HepG2 (cell line): Measurements from ENCODE around the gene RCE1. TPM values are rescaled to one million over a fixed set of nuclear protein-coding genes. Genes with fewer than 3 reads are reported as not detected.

Experiments used
- ATF7-NPFF ChIP-seq: sonication (generic); formaldehyde crosslinking; IDR thresholded peaks from 2 replicates; pipeline ENCODE4 v1.8.1; 2023; ENCODE audit warnings: mild to moderate bottlenecking, low read depth, missing genetic modification reagents, moderate library complexity
- CSRNP1 ChIP-seq: sonication (generic); formaldehyde crosslinking; IDR thresholded peaks from 2 replicates; pipeline ENCODE4 v1.8.1; 2023; ENCODE audit warnings: mild to moderate bottlenecking, missing genetic modification reagents
- DNMT3B ChIP-seq: conservative IDR thresholded peaks from 2 replicates; pipeline ENCODE4 v1.6.1; 2016; ENCODE audit warnings: missing biosample characterization, control low read depth
- GLI4 ChIP-seq: sonication (generic); formaldehyde crosslinking; IDR thresholded peaks from 2 replicates; pipeline ENCODE4 v1.5.1; 2020; ENCODE audit warnings: missing genetic modification reagents, mild to moderate bottlenecking, moderate library complexity, borderline replicate concordance
- MIER3 ChIP-seq: IDR thresholded peaks from 2 replicates; pipeline ENCODE4 v1.6.1; 2016; ENCODE audit warnings: missing compliant biosample characterization, borderline replicate concordance
- MLXIP ChIP-seq: sonication (generic); formaldehyde crosslinking; IDR thresholded peaks from 2 replicates; pipeline ENCODE4 v1.9.0; 2021; ENCODE audit warnings: missing genetic modification reagents, borderline replicate concordance
- NR2F1 ChIP-seq, 2 experiments: fragments of 450-650 bp in 1 of 2; formaldehyde crosslinking in 1 of 2; IDR thresholded peaks; 2 replicates each; pipeline versions ENCODE4 v1.5.0 to v1.6.1; 2016 to 2020; ENCODE audit warnings: mild to moderate bottlenecking in 1 of 2, missing compliant biosample characterization in 1 of 2, missing genetic modification reagents in 1 of 2, moderate library complexity in 1 of 2
- PAXIP1 ChIP-seq: sonication (generic); formaldehyde crosslinking; conservative IDR thresholded peaks from 2 replicates; pipeline ENCODE4 v1.4.0; 2020; ENCODE audit warnings: mild to moderate bottlenecking, missing genetic modification reagents, moderate library complexity
- RORA ChIP-seq: sonication (generic); formaldehyde crosslinking; IDR thresholded peaks from 2 replicates; pipeline ENCODE4 v1.5.0; 2020; ENCODE audit warnings: mild to moderate bottlenecking, missing genetic modification reagents, moderate library complexity
- SAFB2 ChIP-seq: sonication (generic); formaldehyde crosslinking; IDR thresholded peaks from 2 replicates; pipeline ENCODE4 v1.5.1; 2020; ENCODE audit warnings: missing genetic modification reagents, low read depth, mild to moderate bottlenecking, borderline replicate concordance
- STAG1 ChIP-seq: sonication (generic); formaldehyde crosslinking; IDR thresholded peaks from 2 replicates; pipeline ENCODE4 v1.4.0; 2020; ENCODE audit warnings: missing genetic modification reagents
- TIGD3 ChIP-seq: sonication (generic); formaldehyde crosslinking; IDR thresholded peaks from 2 replicates; pipeline ENCODE4 v1.5.1; 2020; ENCODE audit warnings: mild to moderate bottlenecking, missing genetic modification reagents, borderline replicate concordance
- U2AF1 ChIP-seq: fragments of 200-400 bp; formaldehyde crosslinking; optimal IDR thresholded peaks from 2 replicates; pipeline ENCODE3; 2017; ENCODE audit warnings: mild to moderate bottlenecking, low read depth, low read length
- ZNF138 ChIP-seq: sonication (generic); formaldehyde crosslinking; IDR thresholded peaks from 2 replicates; pipeline ENCODE4 v1.5.0; 2020; ENCODE audit warnings: mild to moderate bottlenecking, low read depth, missing genetic modification reagents
- ZNF441 ChIP-seq: sonication (generic); formaldehyde crosslinking; IDR thresholded peaks from 2 replicates; pipeline ENCODE4 v1.7.0; 2021; ENCODE audit warnings: missing genetic modification reagents, borderline replicate concordance
- ZNF530 ChIP-seq: sonication (generic); formaldehyde crosslinking; IDR thresholded peaks from 2 replicates; pipeline ENCODE4 v1.5.0; 2020; ENCODE audit warnings: low read depth, mild to moderate bottlenecking, missing genetic modification reagents
- ZNF768 ChIP-seq: sonication (generic); formaldehyde crosslinking; IDR thresholded peaks from 2 replicates; pipeline ENCODE4 v1.4.0; 2020; ENCODE audit warnings: missing genetic modification reagents
- ZNF850 ChIP-seq: sonication (generic); formaldehyde crosslinking; conservative IDR thresholded peaks from 2 replicates; pipeline ENCODE4 v1.9.0; 2021; ENCODE audit warnings: mild to moderate bottlenecking, missing genetic modification reagents
- polyA plus RNA-seq, 8 experiments: library from polyadenylated mRNA; depleted of rRNA in 3 of 8; stranded (reverse) in 7 of 8; unstranded in 1 of 8; fragments of >200 nt; fragmentation: Illumina TruSeq in 4 of 8; extraction: Trizol in 4 of 8; gene quantifications; 2 replicates each; pipeline versions ENCODE4 v1.2.1 to v1.2.3, GENCODE V29; 2011 to 2016; ENCODE audit warnings: low read depth in 4 of 8, missing spikeins in 1 of 8, mixed read lengths in 1 of 8; ENCODE audit not compliant: insufficient read depth in 1 of 8
- total RNA-seq, 5 experiments: library from RNA; depleted of rRNA; stranded (reverse); fragments of >200 nt; fragmentation: Illumina TruSeq; extraction: Trizol; gene quantifications; 2 replicates each; pipeline ENCODE4 v1.2.3, GENCODE V29; 2016; ENCODE audit warnings: low read depth in 1 of 5

RCE1 gene
- total and polyA plus RNA-seq, 2 of the 13 experiments (the other 11 are each of a cell fraction or from before 2014, with no cell fraction given): 22.2 to 22.4 TPM

GRCh38 chr11:66891851-66892660, 48.8 kb downstream of the RCE1 start (continued):
- TF ChIP-seq RORA (CRISPR knock-in tag) (no peak), MLXIP (CRISPR knock-in tag) (no peak), ATF7-NPFF (no peak), ZNF850 (CRISPR knock-in tag) (no peak), ZNF530 (CRISPR knock-in tag) (no peak), TIGD3 (CRISPR knock-in tag) (no peak), ZNF138 (CRISPR knock-in tag) (no peak), CSRNP1 (CRISPR knock-in tag) (no peak), SAFB2 (CRISPR knock-in tag) (no peak), ZNF441 (CRISPR knock-in tag) (no peak; the same call in 1 of the 2 replicates), DNMT3B (CRISPR knock-in tag) (no peak), ZNF768 (CRISPR knock-in tag) (no peak), U2AF1 (no peak), PAXIP1 (CRISPR knock-in tag) (peak; percentile 52; the same call in 1 of the 2 replicates), NR2F1 (CRISPR knock-in tag; IDR thresholded peaks at IDR 0.05) (peak in 1 of 2 experiments; percentile 49; a peak in 1 of 4 replicates), MIER3 (CRISPR knock-in tag) (peak; percentile 72; the same call in 1 of the 2 replicates), GLI4 (CRISPR knock-in tag) (no peak), STAG1 (peak; percentile 34; the same call in 1 of the 2 replicates)
